ENCODE results near the gene PSORS1C1. TPM values are rescaled to one million over a fixed set of nuclear protein-coding genes. Genes with fewer than 3 reads are reported as not detected.
A peak's percentile ranks its signal among the peaks of the same experiment; 100 is the strongest.

PSORS1C1 gene
- total RNA-seq, 1 experiment from 2014 or later: 0.48 TPM

DNA sequence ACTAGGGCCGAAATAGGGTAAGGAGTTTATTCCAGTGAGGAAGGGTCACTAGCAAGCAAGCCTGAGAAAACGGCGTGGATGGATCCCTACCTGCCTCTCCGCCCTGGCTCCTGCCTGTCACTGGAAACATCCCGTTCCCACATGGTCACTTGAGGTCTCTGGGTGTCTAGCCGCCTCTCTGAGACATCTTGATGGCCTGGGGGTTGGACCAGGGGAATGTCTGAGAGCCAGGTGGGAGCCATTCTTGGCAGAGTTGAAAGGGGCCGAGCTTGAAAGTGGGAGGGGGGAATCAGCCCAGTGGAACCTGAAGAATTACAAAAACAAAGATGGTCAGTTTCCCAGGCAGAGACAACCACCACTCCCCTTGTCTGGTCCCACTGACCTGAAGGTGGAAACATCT is 42.0 kb downstream of the PSORS1C1 start:
- H4K5ac ChIP-seq (ENCODE audit: insufficient read length, low read depth, low read length): no peak overlapping the region
- no peak overlapping the region for H4K91ac ChIP-seq (ENCODE audit: insufficient read length, low read depth, low read length)
- no peak overlapping the region for H3K27ac Mint-ChIP-seq
- H2BK20ac ChIP-seq (ENCODE audit: low read depth, low read length, poor library complexity, severe bottlenecking): no peak overlapping the region
- H3K27me3 ChIP-seq (ENCODE audit: insufficient read depth, low read length): no peaks in the 10 kb centered on the region
- H3K9me3 Mint-ChIP-seq: no peaks in the 10 kb centered on the region
- H3K9me3 ChIP-seq (ENCODE audit: control insufficient read depth, low read depth, low read length): no peaks in the 10 kb centered on the region
- peaks cover 2% of the 10 kb centered on the region; the same call in 1 of the 2 replicates for H3K27me3 Mint-ChIP-seq (ENCODE audit: low read depth)
- no peak for DNase-seq
- H2BK5ac ChIP-seq (ENCODE audit: insufficient read length, low read length): no peak overlapping the region
- H2BK120ac ChIP-seq (ENCODE audit: low read depth, low read length, poor library complexity, severe bottlenecking): no peak overlapping the region
- no peak overlapping the region for H3K9ac ChIP-seq (ENCODE audit: extremely low read depth, insufficient read length, low read length)
- peaks cover 19 to 53% (median 42%) of the 10 kb centered on the region in 3 experiments for H3K36me3 Mint-ChIP-seq (ENCODE audit: insufficient read depth in 1 of 3, low read depth in 3 of 3)
- H4K20me1 ChIP-seq (ENCODE audit: control insufficient read depth, insufficient read depth, insufficient read length): no peaks in the 10 kb centered on the region
- peaks cover 30 to 31% of the 10 kb centered on the region in 2 experiments for H3K4me1 Mint-ChIP-seq
- H3K18ac ChIP-seq (ENCODE audit: insufficient read length, low read depth, low read length): no peak overlapping the region
- H2AFZ ChIP-seq (ENCODE audit: low read length): no peak overlapping the region
- H4K8ac ChIP-seq (replicated peaks; ENCODE audit: insufficient read length, low read depth, low read length): no peak overlapping the region
- H2BK12ac ChIP-seq (ENCODE audit: insufficient read length, low read depth, low read length): no peak overlapping the region
- H3K79me2 ChIP-seq (ENCODE audit: insufficient read depth, low read length): no peaks in the 10 kb centered on the region
- H3K56ac ChIP-seq (ENCODE audit: insufficient read length, low read depth, low read length): no peak overlapping the region
- peaks cover 11% of the 10 kb centered on the region; the same call in 1 of the 2 replicates for H3K4me1 ChIP-seq (ENCODE audit: insufficient read depth, low read length)
- no peak for TF ChIP-seq CTCF (conservative IDR thresholded peaks at IDR 0.05)
- H3K14ac ChIP-seq (ENCODE audit: insufficient read depth, low read length): no peak overlapping the region
- H2BK15ac ChIP-seq (ENCODE audit: low read depth, low read length): no peak overlapping the region
- no peak overlapping the region for H3T11ph ChIP-seq (ENCODE audit: low read length)
- H3K27ac ChIP-seq (ENCODE audit: insufficient read length, low read depth, low read length): no peak overlapping the region
- peak overlapping the region; percentile 92; a peak in 3 of 5 replicates for H3K4me3 Mint-ChIP-seq
- H3K4ac ChIP-seq (ENCODE audit: low read depth, low read length): no peak overlapping the region
- H3K4me2 ChIP-seq (ENCODE audit: insufficient read depth, insufficient read length, low read length): no peak overlapping the region
- no peak overlapping the region for H3K23ac ChIP-seq (ENCODE audit: insufficient read length, low read depth, low read length)
- no peaks in the 10 kb centered on the region for H3K79me1 ChIP-seq (ENCODE audit: insufficient read depth, low read depth, low read length, poor library complexity, severe bottlenecking)
- H2AK5ac ChIP-seq (ENCODE audit: insufficient read length, low read length): no peak overlapping the region
- WGBS (ENCODE audit: extremely low coverage, insufficient read length, low lambda C conversion rate): no CpG with 5 or more reads among the region's 7 CpGs
- peaks cover 14% of the 10 kb centered on the region for H3K23me2 ChIP-seq (ENCODE audit: insufficient read length, low read depth, low read length, poor library complexity, severe bottlenecking)
